ENCODE results near the gene PCYT1A.

DNA sequence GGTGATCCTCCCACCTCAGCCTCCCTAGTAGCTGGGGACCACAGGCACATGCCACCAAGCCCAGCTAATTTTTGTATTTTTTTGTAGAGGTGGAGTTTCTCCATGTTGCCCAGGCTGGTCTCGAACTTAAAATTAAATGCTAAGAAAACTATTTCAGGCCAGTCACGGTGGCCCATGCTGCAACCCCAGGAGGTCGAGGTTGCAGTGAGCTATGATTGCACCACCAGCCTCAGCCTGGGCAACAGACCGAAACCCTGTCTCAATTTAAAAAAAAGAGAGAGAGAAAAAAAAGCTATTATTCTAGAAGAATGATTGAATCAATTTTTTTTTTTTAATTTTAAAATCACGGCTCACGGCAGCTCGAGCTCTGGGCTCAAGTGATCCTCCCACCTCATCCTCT is 66.5 kb downstream of the PCYT1A start:
- no peak for TF ChIP-seq CTCF (IDR thresholded peaks at IDR 0.05)
- TF ChIP-seq POLR2A (IDR thresholded peaks at IDR 0.05): no peak
